ENCODE results near the gene SULT1E1.
"Not testable (repeated sequence)": the region's sequence is repeated elsewhere in the genome, so short reads cannot be mapped to it uniquely, and the experiment has no call there.

The SULT1E1 gene

DNA sequence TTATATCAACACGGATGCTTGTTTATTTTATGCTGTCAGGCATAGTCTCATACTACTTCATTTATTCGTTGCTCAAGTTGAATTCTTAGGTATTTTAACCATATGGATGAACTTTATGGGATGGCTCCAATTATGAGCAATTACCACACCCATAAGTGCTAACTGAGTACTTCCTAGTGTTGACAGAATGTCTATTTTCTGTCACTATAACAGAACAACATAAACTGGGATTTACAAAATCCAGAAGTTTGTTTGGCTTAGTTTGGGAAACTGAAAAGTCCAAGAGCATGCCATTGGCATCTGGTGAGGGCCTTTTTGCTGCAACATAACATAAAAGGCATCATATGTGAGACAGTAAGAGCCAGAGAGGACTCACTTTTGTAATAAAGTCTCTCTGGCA lies 21.0 kb downstream of the SULT1E1 start:
- DNase-seq = no peak

DNA sequence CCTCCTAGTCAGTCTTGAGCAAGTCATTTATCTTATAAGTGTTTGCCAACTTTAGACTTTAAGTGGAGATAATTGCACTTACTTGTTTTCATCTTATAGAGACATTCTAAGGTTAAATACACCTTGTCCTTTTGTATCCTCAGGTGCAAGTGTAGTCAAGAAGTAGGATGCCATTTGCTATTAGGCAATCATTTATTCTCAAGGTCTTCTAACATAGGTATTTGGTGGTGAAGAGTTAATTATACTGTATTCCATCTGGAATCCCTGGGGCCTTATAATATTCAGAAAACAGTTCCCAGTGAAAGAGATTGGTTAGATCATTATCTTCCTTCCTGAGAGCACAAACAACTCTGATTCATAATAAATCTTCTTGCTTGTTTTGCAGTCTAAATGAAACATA lies 23.7 kb downstream of the SULT1E1 start:
- no peak for DNase-seq

DNA sequence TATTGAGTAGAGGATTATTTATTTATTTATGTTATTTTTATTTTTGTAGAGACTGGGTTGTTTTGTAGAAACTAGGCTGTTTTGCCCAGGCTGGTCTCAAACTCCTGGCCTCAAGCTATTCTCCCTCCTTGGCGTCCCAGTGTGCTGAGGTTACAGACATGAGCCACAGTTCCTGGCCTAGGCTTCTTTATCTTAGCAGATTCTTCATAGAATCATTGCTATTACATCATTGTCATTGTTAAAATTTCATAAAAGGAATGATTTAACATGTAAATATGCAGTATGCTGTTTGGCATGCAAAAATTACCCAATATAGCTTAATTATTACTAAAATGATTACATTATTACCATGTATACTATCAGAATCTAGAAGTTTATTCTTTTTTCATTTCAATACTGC lies 24.2 kb downstream of the SULT1E1 start:
- DNase-seq = no peak

DNA sequence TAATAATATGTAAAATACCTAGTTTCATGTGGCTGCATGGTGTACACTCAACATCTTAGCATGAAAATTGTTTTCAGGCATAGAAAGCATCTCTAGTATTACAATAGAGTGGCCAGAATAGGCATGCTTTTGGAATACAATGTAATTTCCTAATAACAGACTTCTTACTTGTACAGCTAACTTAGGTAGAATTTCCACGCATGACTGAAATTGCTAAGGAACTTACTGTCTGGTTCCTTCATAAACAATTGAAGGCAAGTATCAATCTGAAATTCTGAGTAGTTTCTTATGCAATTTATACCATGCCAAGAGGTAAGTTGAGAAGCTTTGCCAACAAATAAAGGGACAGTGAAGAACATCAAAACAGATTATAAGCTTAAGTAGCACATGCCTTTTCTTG lies 26.7 kb downstream of the SULT1E1 start:
- DNase-seq = no peak

DNA sequence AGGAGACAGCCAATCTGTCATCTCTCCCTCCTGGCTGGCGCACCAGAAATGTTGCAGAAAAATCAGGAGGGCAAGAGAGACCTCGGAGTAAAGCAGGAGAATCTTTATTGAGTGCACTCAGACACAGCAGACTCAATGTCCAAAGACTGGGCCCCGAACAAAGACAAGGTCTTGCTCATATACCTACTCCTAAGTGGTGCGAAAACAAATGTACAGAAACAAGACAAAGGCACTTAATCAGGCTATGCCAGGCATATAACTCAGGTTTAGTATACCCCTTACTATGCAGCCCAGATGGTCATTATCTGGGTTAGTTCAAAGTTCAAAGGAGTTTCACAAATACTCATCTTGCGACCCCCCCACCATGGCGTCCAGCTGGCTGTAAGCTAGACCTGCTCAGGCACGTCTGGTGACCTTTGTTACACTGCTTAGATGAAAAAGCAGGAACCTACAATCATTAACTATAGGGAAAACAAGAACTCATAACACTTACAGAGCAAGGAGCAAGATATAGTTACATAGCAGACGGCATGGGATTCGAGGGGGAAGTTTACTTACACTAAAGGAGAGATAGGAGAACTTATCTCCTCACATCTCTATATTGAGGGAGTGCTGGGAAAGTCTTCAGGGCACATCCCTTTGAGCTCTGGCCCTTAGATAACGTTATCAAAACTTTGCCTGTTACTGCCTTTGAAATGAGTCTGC lies 27.5 kb downstream of the SULT1E1 start:
- DNase-seq = no peak

DNA sequence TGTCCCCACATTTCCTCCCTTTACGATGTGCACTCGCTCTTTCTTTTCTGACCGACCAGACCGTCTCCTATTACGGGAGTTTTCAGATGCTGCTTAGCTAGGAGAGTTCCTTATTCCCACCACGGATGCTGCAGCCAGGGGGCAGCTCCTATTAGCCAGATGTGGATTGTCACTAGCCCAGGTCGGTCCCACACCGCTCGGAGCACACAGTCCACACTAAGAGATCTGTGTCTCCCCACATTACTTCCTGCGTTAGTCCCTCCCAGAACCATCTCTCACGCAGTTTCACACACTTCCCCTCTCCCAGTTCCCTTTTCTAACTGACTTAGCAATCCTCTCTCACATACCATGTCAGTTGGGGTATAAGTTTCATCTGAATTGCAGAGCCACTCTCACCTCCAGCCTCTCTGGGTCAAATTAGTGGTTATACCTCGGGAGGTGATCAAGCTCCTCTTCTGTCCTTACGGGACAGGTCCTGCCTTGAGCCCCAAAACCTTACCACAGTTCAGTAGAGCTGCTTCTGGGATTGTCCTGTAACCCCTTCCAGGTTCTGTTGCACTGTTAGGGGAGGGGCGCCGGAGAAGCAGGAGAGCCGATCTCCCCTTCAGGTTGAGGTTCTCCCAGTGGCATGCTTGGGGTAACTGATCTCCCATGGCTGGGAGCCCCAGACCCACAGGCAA lies 28.2 kb downstream of the SULT1E1 start:
- DNase-seq = no peak

DNA sequence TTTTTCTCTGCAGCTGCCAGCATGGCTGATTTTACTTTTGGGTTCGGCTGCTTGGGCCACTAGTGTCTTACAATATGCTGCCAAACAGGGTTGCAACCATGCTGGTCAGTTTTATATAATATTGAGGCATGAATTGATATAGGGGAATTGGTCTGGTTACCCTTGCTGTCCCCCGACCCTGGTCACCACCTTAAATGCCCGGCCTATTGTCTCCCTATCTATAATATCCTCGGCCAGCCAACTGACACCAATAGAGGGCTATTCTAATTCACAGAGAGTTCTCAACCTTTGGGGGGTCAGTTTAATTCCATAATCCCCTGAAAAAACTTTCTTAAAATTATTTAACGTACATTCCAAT lies 28.7 kb downstream of the SULT1E1 start:
- no peak for DNase-seq

DNA sequence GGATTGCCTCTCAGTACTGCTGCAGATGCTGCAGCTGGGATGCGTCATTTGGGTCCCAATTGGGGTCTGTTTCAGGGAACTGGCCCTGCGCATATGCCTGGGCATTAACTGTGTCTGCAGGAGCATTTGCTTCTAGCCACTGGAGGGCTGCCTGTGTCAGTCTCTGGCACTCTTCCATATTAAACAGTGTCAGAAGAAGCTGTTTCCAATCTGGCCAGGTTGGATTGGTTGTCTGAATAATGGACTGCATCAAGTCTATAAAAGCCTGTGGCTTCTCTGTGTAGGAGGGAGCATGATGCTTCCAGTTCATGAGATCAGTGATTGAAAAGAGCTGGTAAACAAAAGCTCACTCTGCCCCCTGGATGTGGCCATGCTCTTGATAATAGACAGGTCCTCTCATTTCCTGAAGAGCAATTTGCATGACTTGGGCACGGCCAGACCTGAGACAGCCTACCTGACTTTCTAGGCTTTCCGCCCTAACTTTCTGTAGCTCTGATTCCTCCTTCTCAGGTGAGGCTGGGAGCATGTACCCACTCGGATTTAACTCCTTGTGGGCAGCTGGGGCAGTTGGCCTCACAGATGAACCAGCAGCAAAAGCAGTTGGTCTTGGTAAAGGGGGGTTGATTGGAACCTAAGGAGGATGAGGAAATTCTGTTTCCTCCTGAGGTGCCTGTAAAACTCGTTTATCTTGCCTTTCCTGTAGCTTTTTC lies 29.2 kb downstream of the SULT1E1 start:
- DNase-seq = peak; percentile 29

DNA sequence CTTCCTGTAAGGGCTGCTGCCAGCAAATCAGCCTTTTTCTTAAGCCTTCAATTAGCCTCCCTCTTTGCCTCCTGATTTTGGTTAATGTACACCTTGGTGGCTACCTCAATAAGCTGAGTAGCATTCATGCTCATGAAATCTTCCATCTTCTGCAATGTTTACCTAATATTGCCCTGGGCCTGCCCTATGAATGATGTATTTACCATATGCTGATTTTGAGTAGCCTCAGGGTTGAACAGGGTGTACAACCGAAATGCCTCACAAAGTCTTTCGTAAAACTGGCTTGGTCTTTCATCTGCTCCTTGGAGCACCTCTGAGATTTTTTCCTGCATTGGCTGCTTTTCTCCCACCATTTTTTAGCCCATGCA lies 29.8 kb downstream of the SULT1E1 start:
- DNase-seq = no peak

DNA sequence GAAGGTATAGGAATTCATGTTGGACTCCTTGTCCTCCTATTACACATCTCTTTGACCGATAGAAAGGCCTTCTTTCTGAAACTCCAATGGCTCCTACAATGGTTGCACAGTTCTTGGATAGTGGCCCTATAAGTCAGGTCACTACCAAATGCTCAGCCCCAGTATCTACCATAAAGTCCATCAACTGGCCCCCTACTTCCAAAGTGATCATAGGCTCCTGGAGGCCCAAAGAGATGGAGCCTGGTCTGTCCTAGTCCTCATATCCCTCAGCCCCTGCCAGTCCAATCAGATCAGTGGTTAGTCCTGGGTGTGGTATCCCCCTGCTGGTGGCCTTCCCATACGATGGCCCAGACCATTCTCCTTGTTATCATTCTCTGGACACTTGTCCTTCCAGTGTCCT lies 30.3 kb downstream of the SULT1E1 start:
- DNase-seq = no peak

DNA sequence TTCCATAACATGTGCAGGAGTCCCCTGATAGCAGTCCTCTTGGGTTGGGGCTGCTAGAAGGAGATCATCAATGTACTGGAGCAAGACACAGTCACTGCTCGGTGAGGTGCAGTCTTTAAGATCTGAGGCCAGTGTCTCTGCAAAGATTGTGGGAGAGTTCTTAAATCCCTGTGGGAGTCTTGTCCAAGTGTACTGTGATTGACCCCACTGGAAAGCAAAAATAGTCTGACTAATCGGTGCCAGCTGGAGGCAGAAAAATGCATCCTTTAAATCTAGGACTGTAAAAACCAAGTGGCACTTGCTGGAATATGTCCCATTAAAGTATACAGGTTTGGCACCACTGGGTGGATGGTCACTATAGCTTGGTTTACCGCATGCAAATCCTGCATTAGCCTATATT lies 31.1 kb downstream of the SULT1E1 start:
- no peak for DNase-seq

DNA sequence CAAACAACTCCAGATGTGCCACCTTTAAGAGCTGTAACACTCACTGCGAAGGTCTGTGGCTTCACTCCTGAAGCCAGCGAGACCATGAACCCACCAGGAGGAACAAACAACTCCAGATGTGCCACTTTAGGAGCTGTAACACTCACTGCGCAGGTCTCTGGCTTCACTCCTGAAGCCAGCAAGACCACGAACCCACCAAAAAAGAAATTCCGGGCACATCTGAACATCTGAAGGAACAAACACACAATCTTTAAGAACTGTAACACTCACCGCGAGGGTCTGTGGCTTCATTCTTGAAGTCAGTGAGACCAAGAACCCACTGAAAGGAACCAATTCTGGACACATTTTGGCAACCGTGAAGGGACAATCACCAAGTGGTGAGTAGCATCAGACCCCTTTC lies 34.9 kb downstream of the SULT1E1 start:
- not testable (repeated sequence) for DNase-seq

DNA sequence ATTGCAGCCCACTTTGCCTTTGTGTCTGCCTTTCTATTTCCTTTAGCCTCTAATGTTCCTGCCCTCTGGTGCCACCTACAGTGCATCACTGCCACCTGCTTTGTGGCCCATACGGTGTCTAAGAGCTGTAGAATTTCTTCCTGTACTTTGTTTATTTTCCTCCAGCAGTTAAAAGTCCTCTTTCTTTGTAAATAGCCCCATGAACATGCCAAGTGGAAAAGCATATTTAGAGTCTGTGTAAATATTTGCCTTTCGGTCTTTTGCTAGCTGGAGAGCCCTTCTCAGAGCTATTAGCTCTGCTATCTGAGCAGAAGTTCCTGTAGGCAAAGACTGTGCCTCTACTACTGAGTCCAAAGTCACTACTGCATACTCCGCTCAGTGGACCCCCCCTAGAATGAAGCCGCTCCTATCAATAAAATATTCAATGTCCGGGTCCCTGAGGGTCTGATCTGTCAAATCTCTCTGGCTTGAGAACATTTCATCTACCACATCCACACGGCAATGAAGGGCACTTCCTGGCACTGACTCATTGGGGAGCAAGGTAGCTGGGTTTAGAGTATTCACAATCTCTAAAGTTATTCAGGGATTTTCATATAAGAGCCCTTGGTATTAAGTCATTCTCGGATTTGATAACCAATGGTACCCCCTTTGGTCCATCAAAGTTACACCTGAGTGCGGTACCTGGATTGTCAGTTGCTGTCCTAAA lies 36.3 kb downstream of the SULT1E1 start:
- DNase-seq = no peak

DNA sequence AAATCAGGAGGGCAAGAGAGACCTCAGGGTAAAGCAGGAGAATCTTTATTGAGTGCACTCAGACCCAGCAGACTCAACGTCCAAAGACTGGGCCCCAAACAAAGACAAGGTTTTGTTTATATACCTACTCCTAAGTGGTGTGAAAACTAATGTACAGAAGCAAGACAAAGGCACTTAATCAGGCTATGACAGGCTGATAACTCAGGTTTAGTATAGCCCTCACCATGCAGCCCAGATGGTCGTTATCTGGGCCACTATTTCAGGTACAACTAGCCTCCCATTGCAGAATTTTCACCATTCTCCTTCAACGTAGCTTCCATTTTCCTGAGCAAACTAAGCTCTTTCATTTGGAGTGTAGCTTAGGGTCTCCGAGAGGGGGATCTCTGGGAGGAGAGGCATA lies 36.9 kb downstream of the SULT1E1 start:
- DNase-seq = no peak

DNA sequence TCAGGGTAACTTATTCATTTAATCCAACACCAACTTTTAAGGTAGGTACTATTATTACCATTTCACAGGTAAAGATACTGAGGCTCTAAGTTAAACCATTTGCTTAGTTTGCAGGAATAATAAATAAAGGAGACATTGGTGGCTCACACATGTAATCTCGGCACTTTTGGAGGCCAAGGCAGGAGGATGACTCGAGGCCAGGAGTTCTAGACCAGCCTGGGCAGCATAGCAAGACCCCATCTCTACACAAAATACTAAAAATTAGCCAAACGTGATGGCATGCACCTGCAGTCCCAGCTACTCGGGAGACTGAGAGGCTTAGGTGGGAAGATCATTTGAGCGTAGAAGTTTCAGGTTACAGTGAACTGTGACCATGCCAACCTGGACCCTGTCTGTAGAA lies 37.7 kb downstream of the SULT1E1 start:
- no peak for DNase-seq

DNA sequence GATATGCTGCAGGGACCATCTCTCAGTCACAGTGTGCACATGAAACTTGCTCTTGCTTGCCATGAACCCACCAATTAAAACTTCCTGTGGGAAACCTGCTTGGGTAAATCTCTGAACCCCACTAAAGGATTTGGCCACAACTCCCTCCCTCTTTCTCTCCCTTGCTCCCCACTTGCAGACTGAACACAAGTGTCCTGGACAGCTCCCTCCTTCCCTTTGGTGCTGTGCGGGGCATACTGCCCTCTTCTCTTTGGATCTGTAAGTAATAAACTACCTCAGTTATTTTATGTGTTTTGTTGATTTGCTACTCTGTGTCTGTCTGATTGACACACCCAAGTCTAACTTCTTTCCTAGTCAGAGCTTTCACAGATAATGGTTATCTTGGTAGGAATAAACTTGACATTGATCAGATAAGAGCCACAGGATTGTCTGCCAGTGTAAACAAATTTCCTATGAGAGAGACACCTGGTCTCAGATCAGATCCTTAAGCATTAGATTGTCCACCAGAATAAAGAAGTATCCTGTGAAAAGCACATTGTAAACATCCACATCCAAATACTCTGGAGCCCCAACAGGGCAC lies 41.8 kb downstream of the SULT1E1 start:
- DNase-seq = no peak

DNA sequence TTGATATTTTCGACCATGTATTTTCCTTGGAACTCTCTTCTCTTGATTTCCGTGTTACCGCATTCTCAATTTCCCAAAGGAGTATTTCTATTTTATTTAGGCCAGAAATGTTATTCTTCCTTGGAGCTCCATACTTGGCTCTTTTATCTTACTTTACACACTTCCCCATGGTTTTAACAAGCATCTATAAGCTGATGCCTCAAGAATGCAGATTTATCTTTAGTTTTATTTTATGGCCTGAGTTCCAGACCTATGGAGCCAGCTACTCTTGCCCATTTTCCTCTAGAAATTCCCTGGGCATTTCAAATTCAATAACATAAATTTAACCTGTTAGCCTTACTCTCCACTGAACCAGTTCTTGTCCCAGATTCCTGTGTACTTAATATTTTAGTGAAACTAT lies 43.7 kb downstream of the SULT1E1 start:
- no peak for DNase-seq

DNA sequence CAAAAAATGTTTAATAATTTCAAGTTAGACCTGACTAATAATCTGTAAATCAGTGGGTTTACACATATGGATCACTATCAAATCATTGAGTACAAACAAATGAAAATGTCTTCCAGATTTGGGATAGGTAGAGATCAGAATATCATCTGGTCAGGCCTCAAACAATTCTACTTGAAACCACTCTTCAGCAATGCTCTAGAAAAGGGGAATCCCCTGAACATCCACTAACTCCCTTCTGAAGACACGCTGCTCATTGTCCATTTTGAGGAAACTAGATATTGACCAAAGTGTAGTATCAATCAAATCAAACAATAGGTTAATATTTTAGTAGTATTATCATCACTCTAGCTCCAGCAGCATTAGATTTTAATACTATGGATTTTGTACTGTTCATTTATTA lies 46.3 kb downstream of the SULT1E1 start:
- no peak for DNase-seq

DNA sequence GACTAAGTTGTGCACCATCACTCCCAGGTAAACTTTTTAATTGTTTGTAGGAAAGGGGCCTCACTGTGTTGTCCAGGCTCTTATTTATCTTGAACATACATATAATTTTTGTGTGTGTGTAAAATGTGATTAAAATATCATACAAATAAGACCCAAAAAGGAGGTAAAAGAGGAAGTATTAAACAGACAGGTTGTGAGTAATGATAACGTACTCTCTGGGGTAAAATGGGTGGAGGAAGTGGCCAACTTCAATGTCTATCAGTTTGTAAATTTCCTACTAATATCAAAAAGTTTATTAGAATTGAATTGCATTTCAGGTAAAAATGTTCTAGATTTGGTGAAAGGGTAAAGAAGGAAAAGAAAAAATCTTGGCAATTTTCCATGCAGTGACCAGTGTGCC lies 48.8 kb downstream of the SULT1E1 start:
- no peak for DNase-seq

DNA sequence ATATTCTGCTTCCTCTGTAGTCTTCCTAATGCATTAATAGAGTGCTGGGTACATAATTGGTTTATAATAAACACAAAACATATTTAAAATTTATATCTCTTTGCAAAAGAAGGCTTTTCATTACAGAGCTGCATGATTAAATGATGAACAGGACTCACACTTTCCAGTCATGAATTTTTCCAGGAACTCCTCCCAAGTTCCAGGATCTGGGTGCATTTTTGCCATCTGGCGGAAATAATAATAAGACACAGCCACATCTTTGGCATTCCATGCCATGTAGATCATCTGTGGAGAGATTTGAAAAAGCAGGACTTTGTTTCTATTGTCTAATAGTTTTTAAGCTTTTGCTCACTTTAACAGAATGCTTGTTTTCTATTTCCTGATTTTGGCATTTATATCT lies 59.3 kb downstream of the SULT1E1 start:
- DNase-seq = no peak

DNA sequence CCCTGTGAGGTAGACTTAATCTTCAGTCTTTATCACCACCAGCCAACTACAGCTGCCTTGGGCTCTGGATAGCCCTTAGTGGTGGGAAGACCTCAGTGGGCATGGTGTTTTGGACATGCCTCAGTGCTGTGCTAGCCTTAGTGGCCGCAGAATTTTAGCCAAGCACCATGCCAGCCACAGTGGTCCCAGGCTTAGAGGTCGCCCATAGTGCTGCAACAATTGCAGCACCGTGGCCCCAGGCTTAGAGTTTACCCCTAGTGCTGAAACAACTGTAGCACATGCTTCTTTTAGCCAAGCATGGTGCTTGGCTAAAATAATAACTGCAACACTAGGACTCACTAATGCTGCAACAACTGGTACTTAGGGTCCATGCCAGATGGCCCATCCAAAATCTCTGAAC lies 60.6 kb downstream of the SULT1E1 start:
- no peak for DNase-seq

DNA sequence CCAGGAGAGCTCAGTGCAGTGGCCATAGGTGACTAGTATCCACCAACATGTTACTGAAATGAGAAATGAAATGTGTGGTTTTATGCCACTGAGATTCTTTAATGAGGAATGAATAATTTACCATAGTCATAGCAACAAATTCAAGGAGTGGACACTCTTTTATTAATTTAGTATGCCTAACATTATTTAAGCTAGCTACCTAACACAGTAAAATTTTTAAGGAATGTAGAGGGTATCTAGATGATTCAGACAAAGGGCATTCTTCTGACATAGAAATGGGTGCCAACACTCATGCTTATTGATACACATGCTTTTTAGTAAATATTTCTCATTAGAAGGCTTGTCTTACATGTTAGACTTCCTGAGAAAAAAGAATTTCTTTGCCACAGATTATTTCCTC lies 66.2 kb downstream of the SULT1E1 start:
- no peak for DNase-seq
